Left kidney (tissue), 8 donors: Measurements from ENCODE around the gene ASB6. TPM values are rescaled to one million over a fixed set of nuclear protein-coding genes. Genes with fewer than 3 reads are reported as not detected.

Experiments
- DNase-seq: peaks from one replicate; pipeline ENCODE4 v3.0.0-alpha.2; 2013
- long read RNA-seq, 8 donors: transcript quantifications; one replicate each; lab custom pipeline, GENCODE V29; 2026
- polyA plus RNA-seq: library from polyadenylated mRNA; unstranded; fragments of 120-200 nt; gene quantifications from one replicate; pipeline ENCODE4 v1.2.1, GENCODE V29; 2013; ENCODE audit not compliant: insufficient read length

ASB6 gene, protein sequence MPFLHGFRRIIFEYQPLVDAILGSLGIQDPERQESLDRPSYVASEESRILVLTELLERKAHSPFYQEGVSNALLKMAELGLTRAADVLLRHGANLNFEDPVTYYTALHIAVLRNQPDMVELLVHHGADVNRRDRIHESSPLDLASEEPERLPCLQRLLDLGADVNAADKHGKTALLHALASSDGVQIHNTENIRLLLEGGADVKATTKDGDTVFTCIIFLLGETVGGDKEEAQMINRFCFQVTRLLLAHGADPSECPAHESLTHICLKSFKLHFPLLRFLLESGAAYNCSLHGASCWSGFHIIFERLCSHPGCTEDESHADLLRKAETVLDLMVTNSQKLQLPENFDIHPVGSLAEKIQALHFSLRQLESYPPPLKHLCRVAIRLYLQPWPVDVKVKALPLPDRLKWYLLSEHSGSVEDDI
- polyA plus RNA-seq: 16.4 TPM
- long read RNA-seq, donor 1, transcript ASB6-201 (6 exons, 2,330 nt): major isoform, 7 of 7 reads
- long read RNA-seq, donor 1, partial matches to known transcripts: 0 of 7 reads
- long read RNA-seq, donor 1, other reads (novel, unspliced or antisense): 0 of 7 reads
- long read RNA-seq, donor 2, transcript ASB6-201 (6 exons, 2,330 nt): major isoform, 8 of 8 reads
- long read RNA-seq, donor 2, partial matches to known transcripts: 0 of 8 reads
- long read RNA-seq, donor 2, other reads (novel, unspliced or antisense): 0 of 8 reads
- long read RNA-seq, donor 3, partial matches to known transcripts: 5 of 9 reads
- long read RNA-seq, donor 3, other reads (novel, unspliced or antisense): 0 of 9 reads
- long read RNA-seq, donor 4: 0 reads
- long read RNA-seq, donor 5, transcript ASB6-201 (6 exons, 2,330 nt): major isoform, 7 of 7 reads
- long read RNA-seq, donor 5, partial matches to known transcripts: 0 of 7 reads
- long read RNA-seq, donor 5, other reads (novel, unspliced or antisense): 0 of 7 reads
- long read RNA-seq, donor 6, full-length matches to known transcripts: 7 of 7 reads
- long read RNA-seq, donor 6, partial matches to known transcripts: 0 of 7 reads
- long read RNA-seq, donor 6, other reads (novel, unspliced or antisense): 0 of 7 reads
- long read RNA-seq, donor 7, transcript ASB6-201 (6 exons, 2,330 nt): major isoform, 5 of 5 reads
- long read RNA-seq, donor 7, partial matches to known transcripts: 0 of 5 reads
- long read RNA-seq, donor 7, other reads (novel, unspliced or antisense): 0 of 5 reads
- long read RNA-seq, donor 8, partial matches to known transcripts: 0 of 1 reads
- long read RNA-seq, donor 8, other reads (novel, unspliced or antisense): 0 of 1 reads

GRCh38 chr9:129641750-129642585 is at the start of gene ASB6:
Gene ASB6, minus strand, starts transcription at chr9:129642151. Its CDS starts 152 bp downstream, at chr9:129641999.
- peak; percentile 96 for DNase-seq

- DNase-seq: no peak
Measured at GRCh38 chr9:129688285-129689043, 46.5 kb upstream of the ASB6 start.

DNA sequence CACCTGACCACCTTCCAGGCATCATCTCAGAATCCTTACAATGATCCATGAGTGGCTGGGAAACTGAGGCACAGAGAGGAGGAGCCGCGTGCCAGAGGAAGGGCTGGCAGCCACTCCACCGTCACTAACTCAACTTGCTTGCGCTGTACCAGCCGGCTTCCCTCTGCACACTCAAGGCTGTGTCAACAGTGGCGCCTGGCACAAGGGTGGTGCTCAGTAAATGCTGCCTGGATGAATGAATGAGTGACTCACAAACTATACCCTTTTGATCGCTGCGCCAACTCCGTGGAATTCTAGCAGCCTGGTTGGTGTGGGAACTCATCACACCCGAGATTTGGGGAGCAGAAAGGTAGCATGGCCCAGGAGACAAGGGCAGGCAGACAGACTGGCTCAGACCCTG is 45.4 kb upstream of the ASB6 start:
- DNase-seq: no peak

DNA sequence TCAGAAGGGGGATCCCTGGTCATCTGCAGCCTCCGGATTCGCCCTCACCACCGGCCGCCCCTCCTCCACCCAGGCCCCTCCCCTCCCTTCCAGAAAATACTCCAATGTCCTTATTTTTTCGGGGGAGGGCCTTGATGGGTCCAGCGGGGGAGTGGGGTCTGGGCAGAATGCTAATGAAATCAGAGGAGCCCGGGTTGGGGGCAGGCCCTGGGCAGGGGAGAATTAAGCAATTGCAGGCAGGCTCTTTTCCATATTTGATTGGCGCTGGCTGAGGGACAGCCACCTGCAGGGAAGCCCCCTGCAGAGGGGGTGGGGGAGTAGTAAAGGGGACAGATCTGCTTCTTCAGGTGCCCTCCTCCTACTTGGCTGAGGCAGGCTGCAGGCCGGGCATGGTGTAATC is 44.8 kb upstream of the ASB6 start:
- DNase-seq: no peak

DNA sequence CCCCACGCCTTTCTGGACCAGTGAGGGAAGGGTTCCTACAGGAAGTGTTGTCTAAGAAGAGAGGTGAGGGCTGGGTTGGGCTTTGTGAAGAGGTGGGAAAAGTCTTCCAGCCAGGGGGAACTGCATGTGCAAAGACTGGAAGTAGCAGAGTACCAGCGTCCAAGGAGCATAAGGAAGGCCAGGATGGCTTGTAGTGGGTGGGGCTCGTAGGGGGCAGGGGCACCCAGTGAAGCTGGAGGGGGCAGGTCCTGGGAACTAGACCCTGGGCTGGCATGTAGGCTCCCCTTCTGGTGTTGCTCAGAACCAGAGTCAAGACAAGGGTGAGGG is 43.9 kb upstream of the ASB6 start:
- no peak for DNase-seq

DNA sequence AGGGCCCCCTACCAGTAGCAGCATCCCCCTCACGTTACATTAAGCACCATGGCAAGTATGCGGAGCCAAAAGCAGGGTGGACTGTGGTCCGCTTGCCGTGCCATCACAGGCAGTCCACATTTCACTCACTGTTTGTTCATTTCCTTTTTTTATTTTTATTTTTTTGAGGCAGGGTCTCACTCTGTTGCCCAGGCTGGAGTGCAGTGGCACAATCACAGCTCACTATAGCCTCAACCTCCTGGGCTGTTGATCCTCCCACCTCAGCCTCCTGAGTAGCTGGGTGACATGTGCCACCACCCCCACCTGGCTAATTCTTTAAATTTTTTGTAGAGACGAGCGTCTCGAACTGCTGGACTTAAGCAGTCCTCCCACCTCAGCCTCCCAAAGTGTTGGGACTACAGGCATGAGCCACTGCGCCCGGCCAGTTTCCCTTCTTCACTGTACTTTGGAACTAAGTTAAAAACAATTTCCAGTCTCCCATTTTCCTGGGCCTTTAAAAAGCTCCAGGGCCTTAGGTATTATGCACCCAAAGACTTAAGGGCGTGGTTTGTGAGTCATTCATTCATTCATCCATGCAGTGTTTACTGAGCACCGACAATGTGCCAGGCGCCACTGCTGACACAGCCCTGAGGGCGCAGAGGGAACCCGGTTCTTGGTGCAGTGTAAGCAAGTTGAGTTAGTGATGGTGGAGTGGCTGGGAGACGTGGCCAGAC is 43.4 kb upstream of the ASB6 start:
- no peak for DNase-seq

- no peak for DNase-seq
Measured at GRCh38 chr9:129682381-129682780, 40.4 kb upstream of the ASB6 start.

GRCh38 chr9:129681924-129682323 is 40.0 kb upstream of the ASB6 start:
- no peak for DNase-seq

DNA sequence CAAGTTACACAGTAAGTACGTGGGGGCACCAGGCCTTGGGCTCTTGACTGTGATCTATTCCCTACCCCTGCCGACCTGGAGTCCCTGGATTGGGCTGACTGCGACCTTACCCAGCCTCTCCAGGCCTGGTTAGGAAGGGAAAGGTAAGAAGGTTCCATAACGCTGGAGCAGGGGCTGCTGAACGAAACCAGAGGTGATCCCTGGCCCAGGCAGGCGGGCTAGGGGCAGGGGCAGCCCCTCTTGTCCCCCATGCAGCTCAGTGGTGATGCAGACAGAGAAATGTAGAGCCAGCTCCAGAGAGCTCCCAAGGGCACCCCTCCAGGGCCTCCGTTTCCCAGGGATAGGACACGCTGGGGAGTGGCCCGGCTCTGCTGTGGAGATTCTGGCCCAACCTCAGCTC is 37.6 kb upstream of the ASB6 start:
- DNase-seq: no peak

- no peak for DNase-seq
Measured at GRCh38 chr9:129678844-129679243, 36.9 kb upstream of the ASB6 start.

- no peak for DNase-seq
Measured at GRCh38 chr9:129677456-129677855, 35.5 kb upstream of the ASB6 start.

DNA sequence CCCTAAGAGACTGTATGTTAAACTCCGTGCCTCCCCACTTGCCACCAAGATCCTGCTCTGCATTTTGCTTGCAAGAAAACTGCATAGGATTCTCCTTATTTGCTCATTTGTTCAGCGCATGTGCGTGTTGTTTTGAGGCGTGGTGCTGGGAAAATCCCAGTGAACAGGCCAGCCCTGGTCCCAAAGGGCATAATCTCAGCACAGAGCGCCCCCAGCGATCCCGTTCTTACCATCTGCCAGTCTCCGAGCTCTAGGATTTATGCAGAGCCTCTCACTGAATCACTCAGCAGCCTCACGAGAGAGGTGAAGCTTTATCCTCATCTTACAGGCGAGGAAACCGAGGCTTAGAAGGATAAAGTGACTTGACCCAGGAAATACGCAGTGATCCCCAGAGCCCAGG is 35.0 kb upstream of the ASB6 start:
- no peak for DNase-seq

GRCh38 chr9:129676287-129676686 is 34.3 kb upstream of the ASB6 start:
- no peak for DNase-seq

GRCh38 chr9:129675620-129676019 is 33.7 kb upstream of the ASB6 start:
- DNase-seq: no peak

DNA sequence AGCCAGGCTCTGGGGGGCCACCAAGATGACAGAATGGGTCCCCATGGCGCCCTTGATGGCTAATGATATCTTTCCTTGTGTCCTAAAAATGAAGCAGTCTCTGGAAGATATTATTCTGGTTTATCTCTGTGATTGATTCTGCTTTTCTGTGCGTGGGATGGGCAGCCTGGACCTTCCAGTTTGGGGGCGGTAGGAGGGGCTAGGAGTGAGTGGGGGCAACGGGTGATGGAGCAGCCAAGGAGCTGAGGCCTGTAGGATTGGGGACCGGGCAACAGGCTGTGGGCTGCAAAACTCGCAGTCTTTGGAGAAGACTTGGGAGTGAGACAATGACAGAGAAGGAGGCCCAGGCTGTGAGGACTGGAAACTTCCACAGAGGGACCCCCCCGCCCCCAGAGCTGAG is 32.3 kb upstream of the ASB6 start:
- no peak for DNase-seq

DNA sequence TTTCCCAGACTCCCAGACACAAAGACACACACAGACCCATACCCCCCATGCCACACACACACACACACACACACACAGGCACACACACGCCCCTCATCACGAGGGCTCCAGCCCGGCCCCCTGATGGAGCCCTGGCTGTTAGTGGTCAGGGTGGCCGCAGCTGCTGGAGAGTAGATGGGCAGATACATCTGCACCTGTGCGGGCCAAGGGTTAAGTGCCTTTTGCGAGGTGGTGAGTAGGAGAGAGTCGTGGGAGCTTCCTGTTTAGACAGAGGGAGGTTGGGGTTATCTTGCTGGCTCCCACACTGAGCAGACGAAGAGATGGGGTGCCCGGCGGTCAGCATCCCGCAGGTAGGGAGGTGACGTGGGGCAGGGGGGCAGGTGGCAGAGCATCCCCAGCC is 31.7 kb upstream of the ASB6 start:
- no peak for DNase-seq

DNA sequence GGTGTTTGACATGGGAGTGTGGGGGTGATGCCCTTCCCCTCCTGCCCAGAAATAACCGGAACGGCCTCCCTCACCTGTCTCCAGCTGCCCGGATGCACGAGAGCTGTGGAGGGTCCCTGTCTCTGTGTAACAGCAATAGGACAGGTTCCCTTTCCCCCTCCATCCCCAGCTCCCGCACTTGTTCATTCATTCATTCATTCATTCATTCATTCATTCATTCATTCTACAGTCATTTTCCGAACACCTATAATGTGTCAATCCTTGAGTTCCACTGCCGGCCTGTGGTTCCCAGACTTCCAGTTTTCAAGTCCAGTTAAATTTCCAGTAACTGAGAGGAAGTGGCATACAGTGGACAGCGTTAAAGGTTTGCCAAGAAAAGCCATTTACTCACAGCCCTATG is 30.8 kb upstream of the ASB6 start:
- DNase-seq: no peak

DNA sequence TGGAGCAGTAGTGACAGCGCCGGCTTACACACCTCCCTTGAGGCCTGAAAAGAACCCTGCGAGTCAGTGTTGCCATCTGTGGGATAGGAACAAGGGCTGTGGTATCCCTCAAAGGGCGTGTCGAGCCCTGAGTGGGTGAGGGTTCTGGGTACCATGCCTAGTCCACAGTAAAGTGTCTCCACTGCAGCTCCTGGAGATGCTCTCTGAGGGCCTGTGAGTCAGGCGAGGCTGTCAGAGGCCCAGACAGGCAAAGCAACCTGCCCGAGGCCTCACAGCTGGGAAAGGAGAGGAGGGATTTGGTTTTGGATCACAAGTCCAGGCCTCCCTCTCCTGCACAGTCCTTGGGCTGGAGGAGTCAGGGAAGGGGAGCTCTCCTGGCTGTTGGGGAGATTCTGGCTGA is 29.6 kb upstream of the ASB6 start:
- DNase-seq: no peak

- DNase-seq: no peak
Measured at GRCh38 chr9:129671065-129671464, 29.1 kb upstream of the ASB6 start.

DNA sequence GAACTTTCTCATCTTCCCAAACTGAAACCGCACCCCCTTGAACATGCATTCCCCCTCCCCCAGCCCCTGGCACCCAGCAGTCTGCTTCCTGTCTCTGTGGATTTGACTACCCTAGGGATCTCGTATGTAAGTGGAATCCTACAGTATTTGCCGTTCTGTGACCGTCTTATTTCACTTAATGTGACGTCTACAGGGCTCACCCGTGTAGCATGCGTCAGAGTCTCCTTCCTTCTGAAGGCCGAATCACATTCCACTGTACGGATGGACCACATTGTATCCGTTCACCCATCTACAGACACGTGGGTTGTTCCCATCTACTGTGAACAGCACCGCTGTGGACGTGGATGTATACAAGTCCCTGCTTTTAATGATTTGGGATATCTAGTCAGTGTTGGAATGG is 28.0 kb upstream of the ASB6 start:
- DNase-seq: no peak
